OCI-LY3 (cell line): ENCODE measurements around the gene ADPRS.

Experiments
- H2AFZ ChIP-seq: fragments of 200-600, 300-600 bp; shearing (Covaris generic); 2 replicates; pipeline ENCODE4 v1.6.0; 2014; ENCODE audit warnings: antibody characterized with exemption, low read depth, low read length
- H3K27ac ChIP-seq: fragments of 200-600, 300-600 bp; sonication (generic); 2 replicates; pipeline ENCODE4 v1.5.1; 2014; ENCODE audit warnings: mild to moderate bottlenecking, low read length, moderate library complexity, mixed read lengths
- H3K27me3 ChIP-seq: fragments of 200-600, 300-600 bp; sonication (generic); 2 replicates; pipeline ENCODE4 v1.6.1; 2014; ENCODE audit warnings: low read depth, low read length, mixed read lengths
- H3K36me3 ChIP-seq: fragments of 200-600, 300-600 bp; sonication (generic); replicated peaks from 2 replicates; pipeline ENCODE3; 2014; ENCODE audit warnings: low read depth, low read length, mixed read lengths
- H3K4me1 ChIP-seq: fragments of 300-600, 200-600 bp; sonication (generic); 2 replicates; pipeline ENCODE4 v1.6.1; 2014; ENCODE audit warnings: low read length, mixed read lengths
- H3K4me2 ChIP-seq: fragments of 200-600, 300-600 bp; sonication (generic); 2 replicates; pipeline ENCODE4 v1.6.1; 2014; ENCODE audit warnings: low read length, mixed read lengths
- H3K4me3 ChIP-seq: fragments of 300-600, 200-600 bp; sonication (generic); 2 replicates; pipeline ENCODE4 v1.5.1; 2014; ENCODE audit warnings: antibody characterized with exemption, mild to moderate bottlenecking, low read length, moderate library complexity
- H3K79me2 ChIP-seq: fragments of 300-600, 200-600 bp; shearing (Covaris generic); 2 replicates; pipeline ENCODE4 v1.6.1; 2014; ENCODE audit warnings: mild to moderate bottlenecking, low read length, mixed read lengths
- H3K9ac ChIP-seq: fragments of 300-600, 200-600 bp; shearing (Covaris generic); 2 replicates; pipeline ENCODE4 v1.6.0; 2014; ENCODE audit warnings: mild to moderate bottlenecking, low read length, moderate library complexity
- H3K9me3 ChIP-seq: fragments of 200-600, 300-600 bp; shearing (Covaris generic); 2 replicates; pipeline ENCODE4 v1.6.1; 2014; ENCODE audit warnings: low read length, mixed read lengths; ENCODE audit not compliant: insufficient read depth
- H4K20me1 ChIP-seq: fragments of 200-600, 300-600 bp; sonication (generic); 2 replicates; pipeline ENCODE4 v1.6.1; 2016; ENCODE audit warnings: low read length, mixed read lengths; ENCODE audit not compliant: insufficient read depth
- CTCF ChIP-seq: fragments of 200-600, 300-600 bp; sonication (generic); IDR thresholded peaks from 2 replicates; pipeline ENCODE4 v1.5.1; 2014; ENCODE audit warnings: antibody characterized with exemption, low read length, low read depth
- EZH2phosphoT487 ChIP-seq: fragments of 200-600 bp; shearing (Covaris generic); IDR thresholded peaks from 2 replicates; pipeline ENCODE4 v1.6.1; 2018; ENCODE audit warnings: antibody characterized with exemption, mixed run types, low read depth

Gene ADPRS

GRCh38 chr1:36135796-36136195 lies 47.1 kb downstream of the ADPRS start:
- TF ChIP-seq CTCF (no peak), EZH2phosphoT487 (no peak)
- Histone ChIP-seq H4K20me1 (no peaks in the 10 kb centered on the region), H3K27ac (no peak overlapping the region), H3K9me3 (no peaks in the 10 kb centered on the region), H2AFZ (no peak overlapping the region), H3K4me2 (no peak overlapping the region), H3K9ac (no peak overlapping the region), H3K27me3 (no peaks in the 10 kb centered on the region), H3K36me3 (no peaks in the 10 kb centered on the region), H3K79me2 (0 out of 2 replicates have a peak, but pooled peaks cover 8% of the 10 kb centered on the region), H3K4me3 (no peak overlapping the region), H3K4me1 (no peaks in the 10 kb centered on the region)

- Histone ChIP-seq H3K27me3 (no peaks in the 10 kb centered on the region), H3K4me1 (no peaks in the 10 kb centered on the region), H2AFZ (no peak overlapping the region), H3K4me3 (no peak overlapping the region), H4K20me1 (no peaks in the 10 kb centered on the region), H3K36me3 (no peaks in the 10 kb centered on the region), H3K4me2 (no peak overlapping the region), H3K79me2 (peaks cover 14% of the 10 kb centered on the region; the same call in 1 of the 2 replicates), H3K9me3 (no peaks in the 10 kb centered on the region), H3K9ac (no peak overlapping the region), H3K27ac (no peak overlapping the region)
- TF ChIP-seq EZH2phosphoT487 (no peak), CTCF (no peak)
Observed at GRCh38 chr1:36136535-36136934, 47.8 kb downstream of the ADPRS start.

GRCh38 chr1:36137226-36137625 lies 48.5 kb downstream of the ADPRS start:
- H3K4me1 ChIP-seq, result no peaks in the 10 kb centered on the region
- H4K20me1 ChIP-seq, result no peaks in the 10 kb centered on the region
- no peaks in the 10 kb centered on the region for H3K9me3 ChIP-seq
- H3K79me2 ChIP-seq, result peaks cover 18% of the 10 kb centered on the region
- no peak for TF ChIP-seq EZH2phosphoT487
- TF ChIP-seq CTCF, result no peak
- H3K4me2 ChIP-seq, result no peak overlapping the region
- no peak overlapping the region for H3K27ac ChIP-seq
- H2AFZ ChIP-seq, result no peak overlapping the region
- H3K4me3 ChIP-seq, result no peak overlapping the region
- H3K9ac ChIP-seq, result no peak overlapping the region
- no peaks in the 10 kb centered on the region for H3K36me3 ChIP-seq
- H3K27me3 ChIP-seq, result no peaks in the 10 kb centered on the region

- TF ChIP-seq EZH2phosphoT487 (no peak), CTCF (no peak)
- no peaks in the 10 kb centered on the region for H3K36me3 ChIP-seq
- no peak overlapping the region for H3K9ac ChIP-seq
Observed at GRCh38 chr1:36137776-36138175, 49.1 kb downstream of the ADPRS start.

More at GRCh38 chr1:36137776-36138175, 49.1 kb downstream of the ADPRS start:
- Histone ChIP-seq H3K4me1 (no peaks in the 10 kb centered on the region), H3K9me3 (no peaks in the 10 kb centered on the region), H3K4me3 (no peak overlapping the region), H3K27me3 (no peaks in the 10 kb centered on the region), H3K4me2 (no peak overlapping the region), H3K79me2 (peaks cover 24% of the 10 kb centered on the region), H3K27ac (no peak overlapping the region), H2AFZ (no peak overlapping the region), H4K20me1 (no peaks in the 10 kb centered on the region)
